Aorta (tissue), 5 donors: Measurements from ENCODE around the gene KLK3. TPM values are rescaled to one million over a fixed set of nuclear protein-coding genes. Genes with fewer than 3 reads are reported as not detected.

Experiments used
- ATAC-seq: fragments of 200-7000 bp; cut with Tn5 transposase; one replicate; pipeline ENCODE4 v1.9.1; 2022; ENCODE audit warnings: moderate library complexity; ENCODE audit not compliant: low FRiP score
- DNase-seq, 2 donors: peaks; one replicate each; pipeline ENCODE4 v3.0.0-alpha.2; 2020
- H3K27ac ChIP-seq, 2 donors: one replicate each; pipeline ENCODE4 v1.5.1; 2013; ENCODE audit warnings: low read length in 2 of 2, mild to moderate bottlenecking in 2 of 2, moderate library complexity in 2 of 2, control low read depth in 1 of 2, inconsistent platforms in 1 of 2, low read depth in 1 of 2
- H3K27me3 ChIP-seq, 2 donors: one replicate each; pipeline ENCODE4 v1.6.1; 2013; ENCODE audit warnings: control low read depth in 1 of 2, low read length in 1 of 2, mild to moderate bottlenecking in 1 of 2, moderate library complexity in 1 of 2; ENCODE audit not compliant: insufficient read depth in 2 of 2, control insufficient read depth in 1 of 2
- H3K36me3 ChIP-seq, 2 donors: one replicate each; pipeline ENCODE4 v1.6.1; 2013; ENCODE audit warnings: control low read depth in 1 of 2, low read length in 1 of 2, mild to moderate bottlenecking in 1 of 2; ENCODE audit not compliant: insufficient read depth in 2 of 2, control insufficient read depth in 1 of 2
- H3K4me1 ChIP-seq, 2 donors: one replicate each; pipeline ENCODE4 v1.6.1; 2013; ENCODE audit warnings: low read length in 2 of 2, control low read depth in 1 of 2, mild to moderate bottlenecking in 1 of 2, moderate library complexity in 1 of 2; ENCODE audit not compliant: insufficient read depth in 2 of 2, control insufficient read depth in 1 of 2
- H3K4me3 ChIP-seq, 2 donors: one replicate each; pipeline ENCODE4 v1.5.1; 2013; ENCODE audit warnings: low read length in 2 of 2, control low read depth in 1 of 2, mild to moderate bottlenecking in 1 of 2
- H3K9me3 ChIP-seq: one replicate; pipeline ENCODE4 v1.6.1; 2013; ENCODE audit warnings: mild to moderate bottlenecking, low read length; ENCODE audit not compliant: control insufficient read depth
- WGBS, 2 donors: extraction: QIAGEN DNeasy Blood & Tissue Kit; methylation state at CpG; one replicate each; pipeline ENCODE4 v1.1.7; 2013; 5-methylcytosine and 5-hydroxymethylcytosine counted together
- intact Hi-C, 2 donors: fragments of 100-400 bp; cut with DNase I; formaldehyde crosslinking; loops; one replicate each; pipeline versions ENCODE4 v1.14.2 to v1.15.0; 2022
- polyA plus RNA-seq, 2 donors: library from polyadenylated mRNA; stranded (reverse); fragments of 200-250 nt; gene quantifications; one replicate each; pipeline ENCODE4 v1.2.3, GENCODE V29; 2013
- total RNA-seq, 2 donors: library from RNA; stranded (reverse); fragmentation: NEBNext Ultra II Directional; extraction: Animal tissue kit (Norgen Biotek cat#: 25700); gene quantifications; one replicate each; pipeline ENCODE4 v1.2.1, GENCODE V29; 2021
- donor health status: healthy with polysubstance abuse.
- donor health status: Bipolar disorder and iron deficiency.
- donor health status: DM: no; HTN: no; CAD: no.
- donor health status: DM: no; HTN: no; CAD: no.
- donor health status: DM: yes; HTN: yes; CAD: no.

KLK3 gene
- total and polyA plus RNA-seq, 4 donors: 1.4 TPM; not detected in 3

GRCh38 chr19:50827476-50827875 is 27.2 kb upstream of the KLK3 start:
- 78 to 79% methylated on average over 14 of the region's 14 CpGs for WGBS, 2 donors
- no peak for ATAC-seq

GRCh38 chr19:50829801-50830200 is 24.9 kb upstream of the KLK3 start:
- no peaks in the 10 kb centered on the region for H3K9me3 ChIP-seq
- no peaks in the 10 kb centered on the region for H3K36me3 ChIP-seq
- ATAC-seq: no peak
- WGBS, 2 donors: 71 to 72% methylated on average over 5 of the region's 5 CpGs
- no peaks in the 10 kb centered on the region for H3K27me3 ChIP-seq
- intact Hi-C loops: no loop called here
- no peak overlapping the region for H3K27ac ChIP-seq
- peak in 1 of 2 donors; percentile 17 for DNase-seq
- H3K4me1 ChIP-seq: no peaks in the 10 kb centered on the region
- H3K4me3 ChIP-seq: no peak overlapping the region

More at GRCh38 chr19:50827476-50827875, 27.2 kb upstream of the KLK3 start:
- no peaks in the 10 kb centered on the region for H3K9me3 ChIP-seq
- H3K36me3 ChIP-seq: no peaks in the 10 kb centered on the region
- peak in 1 of 2 donors; percentile 17 for DNase-seq
- H3K27ac ChIP-seq: no peak overlapping the region
- H3K27me3 ChIP-seq: no peaks in the 10 kb centered on the region
- no peak overlapping the region for H3K4me3 ChIP-seq
- intact Hi-C loops: no loop called here
- H3K4me1 ChIP-seq: no peaks in the 10 kb centered on the region

GRCh38 chr19:50830266-50831025 is 24.3 kb upstream of the KLK3 start:
- no peaks in the 10 kb centered on the region for H3K27me3 ChIP-seq
- no peaks in the 10 kb centered on the region for H3K9me3 ChIP-seq
- DNase-seq: peak in 1 of 2 donors; percentile 49
- ATAC-seq: no peak
- H3K36me3 ChIP-seq: no peaks in the 10 kb centered on the region
- H3K4me3 ChIP-seq: no peak overlapping the region
- 46 to 53% methylated on average over 17 of the region's 17 CpGs for WGBS, 2 donors
- intact Hi-C loops: no loop called here
- H3K4me1 ChIP-seq: no peaks in the 10 kb centered on the region
- no peak overlapping the region for H3K27ac ChIP-seq

DNA sequence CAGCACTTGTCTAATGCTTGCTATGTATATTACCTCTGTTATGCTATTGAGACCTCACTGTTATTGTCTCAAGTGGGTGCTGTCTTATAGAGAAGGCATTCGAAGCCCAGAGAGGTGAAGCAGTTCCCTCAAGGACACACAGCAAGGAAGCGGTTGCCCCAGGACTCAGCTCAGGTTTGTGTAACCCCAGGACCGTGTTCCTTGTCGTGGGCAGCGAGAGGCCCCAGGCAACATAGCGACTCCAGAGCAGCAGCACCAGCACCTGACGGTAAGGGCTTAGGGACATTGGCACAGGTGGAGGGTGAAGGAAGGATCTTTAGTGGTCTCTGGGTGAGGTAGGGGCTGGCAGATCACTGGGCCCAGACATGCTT is 23.7 kb upstream of the KLK3 start:
- ATAC-seq (no peak), DNase-seq (no peak)
- Histone ChIP-seq H3K27ac (no peak overlapping the region), H3K27me3 (no peaks in the 10 kb centered on the region), H3K9me3 (no peaks in the 10 kb centered on the region), H3K4me3 (no peak overlapping the region), H3K4me1 (no peaks in the 10 kb centered on the region), H3K36me3 (no peaks in the 10 kb centered on the region)
- 74% methylated on average over 7 of the region's 7 CpGs for WGBS, 2 donors
- intact Hi-C loops: no loop called here

DNA sequence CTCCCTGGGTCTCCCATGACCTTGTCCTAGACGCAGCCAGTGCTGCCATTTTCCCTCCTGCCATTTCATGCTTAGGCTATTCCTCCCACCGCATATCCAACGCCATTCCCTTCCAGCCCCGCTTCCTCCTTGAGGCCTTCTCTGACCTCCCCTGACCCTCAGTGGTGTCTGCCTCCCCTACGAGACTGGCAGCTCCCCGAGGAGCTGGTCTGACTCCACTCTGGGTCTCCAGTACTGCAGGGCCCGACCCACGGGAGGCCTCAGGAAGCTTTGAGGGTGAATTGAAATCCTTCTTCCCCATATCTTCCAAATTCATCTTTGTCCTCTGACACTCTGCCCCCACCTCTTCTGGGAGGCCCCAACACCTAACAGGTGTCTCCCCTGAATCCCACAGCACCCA is 22.0 kb upstream of the KLK3 start:
- Histone ChIP-seq H3K27me3 (no peaks in the 10 kb centered on the region), H3K4me3 (no peak overlapping the region), H3K36me3 (no peaks in the 10 kb centered on the region), H3K27ac (no peak overlapping the region), H3K9me3 (no peaks in the 10 kb centered on the region), H3K4me1 (no peaks in the 10 kb centered on the region)
- WGBS, 2 donors: 88 to 92% methylated on average over 8 of the region's 8 CpGs
- ATAC-seq (no peak), DNase-seq (peak in 1 of 2 donors; percentile 31)
- intact Hi-C loops: no loop called here

DNA sequence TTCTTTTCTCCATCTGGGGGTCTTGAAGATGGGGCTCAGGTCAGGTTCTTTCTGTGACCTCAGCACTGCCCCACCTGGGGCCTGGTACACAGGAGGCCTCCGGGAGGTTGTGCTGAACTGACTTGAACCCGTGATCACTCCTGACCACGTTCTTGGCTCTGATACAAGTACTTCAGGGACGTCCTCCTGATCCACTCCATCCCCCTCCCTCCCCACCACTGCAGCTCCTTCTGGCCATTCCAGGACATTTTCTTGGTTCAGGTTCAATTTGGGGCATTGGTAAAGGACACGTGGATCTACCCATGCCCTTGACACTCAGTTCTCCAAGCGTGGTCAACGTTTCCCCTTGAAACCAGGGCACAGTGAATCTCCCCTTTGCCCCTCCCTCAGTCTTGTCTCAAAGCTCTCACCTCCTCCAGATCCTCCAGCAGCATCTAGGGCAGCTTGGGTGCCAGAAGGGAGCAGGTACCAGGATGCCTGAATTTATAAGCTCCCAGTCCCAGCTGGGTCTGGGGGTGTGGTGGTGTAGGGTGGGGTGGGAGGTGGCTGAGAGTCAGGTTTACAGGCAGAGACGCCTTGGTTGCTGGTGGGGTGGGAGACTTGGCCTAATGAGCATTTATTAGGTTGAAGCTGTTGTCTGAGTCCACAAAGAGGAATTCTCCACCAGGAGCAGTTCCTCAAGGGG is 21.5 kb upstream of the KLK3 start, which contains the start of gene KLK15:
Gene KLK15, minus strand, starts transcription at position 458 of the 685 bp plus-strand sequence. CDS start 2,082 bp downstream, outside the sequence.
- no peak within 1 kb of the TSS for H3K27ac ChIP-seq
- H3K4me1 ChIP-seq: no peaks in the 10 kb centered on the region
- intact Hi-C loops: no loop called here
- H3K27me3 ChIP-seq: no peaks in the 10 kb centered on the region
- WGBS, 2 donors: 69 to 75% methylated on average over 8 of the region's 8 CpGs
- no peaks in the 10 kb centered on the region for H3K36me3 ChIP-seq
- ATAC-seq (no peak), DNase-seq (peak in 1 of 2 donors; percentile 27)
- H3K4me3 ChIP-seq: no peak within 1 kb of the TSS
- no peaks in the 10 kb centered on the region for H3K9me3 ChIP-seq

DNA sequence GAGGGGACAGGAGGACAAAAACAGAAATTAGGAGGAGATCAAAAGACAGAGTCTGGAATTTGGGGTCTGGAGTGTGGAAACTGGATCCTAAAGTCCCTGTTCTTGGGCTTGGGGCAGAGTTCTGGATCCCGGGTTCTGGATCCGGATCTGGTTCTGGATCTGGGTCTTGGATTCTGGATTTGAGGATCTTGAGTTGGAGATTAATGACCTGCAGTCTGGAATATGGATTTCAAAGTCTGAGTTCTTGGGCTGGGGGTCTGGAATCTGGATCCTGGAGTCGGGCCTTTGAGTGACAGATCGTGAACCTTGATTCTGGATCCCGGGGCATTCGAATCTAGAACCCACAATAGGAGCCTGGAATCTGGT is 20.9 kb upstream of the KLK3 start:
- H3K27ac ChIP-seq: no peak overlapping the region
- no peak for ATAC-seq
- WGBS, 2 donors: 95 to 96% methylated on average over 6 of the region's 6 CpGs
- no peaks in the 10 kb centered on the region for H3K4me1 ChIP-seq
- H3K36me3 ChIP-seq: no peaks in the 10 kb centered on the region
- no peak overlapping the region for H3K4me3 ChIP-seq
- intact Hi-C loops: no loop called here
- H3K27me3 ChIP-seq: no peaks in the 10 kb centered on the region
- no peaks in the 10 kb centered on the region for H3K9me3 ChIP-seq
- peak in 1 of 2 donors; percentile 4 for DNase-seq

GRCh38 chr19:50835103-50835784 is 19.5 kb upstream of the KLK3 start:
- Histone ChIP-seq H3K9me3 (no peaks in the 10 kb centered on the region), H3K36me3 (no peaks in the 10 kb centered on the region), H3K27ac (no peak overlapping the region), H3K27me3 (no peaks in the 10 kb centered on the region), H3K4me1 (no peaks in the 10 kb centered on the region), H3K4me3 (peak overlapping the region in 1 of 2 donors; percentile 27)
- DNase-seq (no peak), ATAC-seq (no peak)
- intact Hi-C loops: no loop called here
- WGBS, 2 donors: 30 to 31% methylated on average over 13 of the region's 13 CpGs
